Mucosa of descending colon (tissue), 3 donors: Measurements from ENCODE around the gene VPS41. TPM values are rescaled to one million over a fixed set of nuclear protein-coding genes. Genes with fewer than 3 reads are reported as not detected.
"Not testable (repeated sequence)": the region's sequence is repeated elsewhere in the genome, so short reads cannot be mapped to it uniquely, and the experiment has no call there.

Source experiments
- ATAC-seq: fragments of 200-7000 bp; cut with Tn5 transposase; one replicate; pipeline ENCODE4 v1.9.1; 2020; ENCODE audit warnings: mild to moderate bottlenecking, moderate library complexity
- DNase-seq, 3 donors: peaks; one replicate each; pipeline ENCODE4 v3.0.0-alpha.2; 2020
- H3K36me3 ChIP-seq: fragments of 200-600 bp; one replicate; pipeline ENCODE4 v1.8.0; 2021; ENCODE audit warnings: low read depth, mild to moderate bottlenecking
- H3K4me1 ChIP-seq: fragments of 200-600 bp; one replicate; pipeline ENCODE4 v1.8.0; 2021; ENCODE audit warnings: low read depth, mild to moderate bottlenecking
- H3K4me3 ChIP-seq: fragments of 200-600 bp; one replicate; pipeline ENCODE4 v1.8.0; 2021; ENCODE audit warnings: mild to moderate bottlenecking
- H3K9me3 ChIP-seq: fragments of 200-600 bp; one replicate; pipeline ENCODE4 v1.8.0; 2021; ENCODE audit warnings: mild to moderate bottlenecking
- intact Hi-C, 2 donors: fragments of 100-400 bp; cut with DNase I in 1 of 2; cut with micrococcal nuclease in 1 of 2; formaldehyde crosslinking; loops; one replicate each; pipeline versions ENCODE4 v1.11.0 to v1.11.1; 2022; cut with DNase I, micrococcal nuclease
- total RNA-seq, 3 donors: library from RNA; stranded (reverse); fragmentation: NEBNext Ultra II Directional in 2 of 3; extraction: Animal tissue kit (Norgen Biotek cat#: 25700) in 2 of 3; gene quantifications; one replicate each; pipeline versions ENCODE4 v1.2.1 to v1.2.4, GENCODE V29; 2021 to 2023
- TF ChIP-seq, protein P1 (sequence below): fragments of 200-600 bp; IDR thresholded peaks from one replicate; pipeline ENCODE4 v1.8.0; 2022; ENCODE audit warnings: antibody characterized with exemption, mild to moderate bottlenecking
- donor health status: DM: no; HTN: no; CAD: no; lungs with moderate emphysema.
- donor health status: DM: no; HTN: no; CAD: no.
- donor health status: DM: no; HTN: yes; CAD: no.

The VPS41 gene
- total RNA-seq, 3 donors from 2014 or later, result 57.7 to 63.5 (median 63.0) TPM

DNA sequence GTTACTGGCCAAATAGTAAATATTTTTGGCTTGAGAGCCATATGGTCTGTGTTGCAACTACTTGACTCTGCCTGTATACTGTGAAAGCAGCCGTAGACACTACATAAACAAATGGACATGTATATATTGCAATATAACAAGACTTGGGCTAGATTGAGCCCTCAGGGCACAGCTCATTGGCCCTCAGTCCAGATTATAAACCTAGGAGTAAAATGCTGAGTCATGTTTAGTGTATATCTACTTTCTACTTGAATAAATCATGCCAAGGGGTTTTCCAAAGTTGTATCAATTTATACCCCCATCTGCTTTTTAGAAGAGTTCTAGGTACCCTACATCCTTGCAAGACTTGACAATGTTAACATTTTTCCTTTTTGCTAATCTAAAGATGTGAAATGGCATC, 41.3 kb upstream of the VPS41 start:
- H3K9me3 ChIP-seq, result no peaks in the 10 kb centered on the region
- TF ChIP-seq, protein P1, sequence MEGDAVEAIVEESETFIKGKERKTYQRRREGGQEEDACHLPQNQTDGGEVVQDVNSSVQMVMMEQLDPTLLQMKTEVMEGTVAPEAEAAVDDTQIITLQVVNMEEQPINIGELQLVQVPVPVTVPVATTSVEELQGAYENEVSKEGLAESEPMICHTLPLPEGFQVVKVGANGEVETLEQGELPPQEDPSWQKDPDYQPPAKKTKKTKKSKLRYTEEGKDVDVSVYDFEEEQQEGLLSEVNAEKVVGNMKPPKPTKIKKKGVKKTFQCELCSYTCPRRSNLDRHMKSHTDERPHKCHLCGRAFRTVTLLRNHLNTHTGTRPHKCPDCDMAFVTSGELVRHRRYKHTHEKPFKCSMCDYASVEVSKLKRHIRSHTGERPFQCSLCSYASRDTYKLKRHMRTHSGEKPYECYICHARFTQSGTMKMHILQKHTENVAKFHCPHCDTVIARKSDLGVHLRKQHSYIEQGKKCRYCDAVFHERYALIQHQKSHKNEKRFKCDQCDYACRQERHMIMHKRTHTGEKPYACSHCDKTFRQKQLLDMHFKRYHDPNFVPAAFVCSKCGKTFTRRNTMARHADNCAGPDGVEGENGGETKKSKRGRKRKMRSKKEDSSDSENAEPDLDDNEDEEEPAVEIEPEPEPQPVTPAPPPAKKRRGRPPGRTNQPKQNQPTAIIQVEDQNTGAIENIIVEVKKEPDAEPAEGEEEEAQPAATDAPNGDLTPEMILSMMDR, result no peak
- ATAC-seq, result no peak
- no peaks in the 10 kb centered on the region for H3K4me1 ChIP-seq
- no peak overlapping the region for H3K4me3 ChIP-seq
- intact Hi-C loops, result no loop called here
- no peaks in the 10 kb centered on the region for H3K36me3 ChIP-seq
- DNase-seq, result no peak

DNA sequence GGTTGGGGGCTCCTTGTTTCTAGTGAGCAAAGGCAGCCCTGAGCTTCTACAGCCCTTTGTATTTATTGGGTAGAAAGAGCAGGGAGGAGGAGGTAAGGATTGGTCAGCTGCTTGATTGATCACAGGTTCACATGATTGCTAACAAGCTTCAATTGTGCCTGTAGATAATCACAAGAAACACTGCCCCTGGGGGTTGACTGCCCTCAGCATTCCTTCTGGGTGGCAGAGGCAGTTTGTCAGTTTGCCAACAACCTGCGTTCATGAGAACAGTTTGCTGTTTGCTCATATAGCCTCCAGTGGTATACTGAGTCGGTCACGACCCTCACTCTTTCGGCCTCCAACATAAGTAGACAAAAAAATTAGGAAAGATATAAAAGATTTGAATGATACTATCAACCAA, 38.5 kb upstream of the VPS41 start:
- H3K4me3 ChIP-seq, H3K36me3 ChIP-seq, H3K9me3 ChIP-seq, DNase-seq, H3K4me1 ChIP-seq, ATAC-seq, intact Hi-C loops: not testable (repeated sequence)

DNA sequence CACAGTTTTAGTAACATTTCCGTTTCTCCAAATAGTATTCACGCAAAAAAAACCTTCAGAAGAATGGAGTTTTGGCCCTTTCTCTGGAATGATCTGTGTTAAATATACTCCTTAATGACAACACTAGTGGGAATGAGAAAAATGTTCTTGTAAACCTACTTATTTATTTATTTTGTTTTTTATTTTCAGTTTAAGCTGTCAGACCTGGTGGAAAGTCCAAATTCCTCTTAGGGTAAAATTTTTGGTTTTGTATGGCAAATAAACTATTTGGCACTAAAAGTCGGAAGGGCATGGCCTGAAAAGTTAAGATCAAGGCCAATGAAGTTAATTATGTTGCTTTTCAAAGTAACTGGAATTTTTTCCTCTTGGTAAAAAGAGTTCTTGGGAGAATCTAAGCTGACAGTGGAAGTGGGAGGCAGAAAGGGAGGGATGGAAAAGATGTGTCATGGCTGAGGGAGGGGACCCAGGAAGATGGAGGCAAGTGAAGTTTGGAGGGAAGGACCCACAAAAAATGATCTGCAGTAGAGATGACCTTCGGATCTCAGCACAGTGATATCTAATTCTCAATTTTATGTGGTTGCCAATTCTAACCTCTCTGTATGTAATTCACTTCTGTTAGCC, 33.5 kb upstream of the VPS41 start:
- ATAC-seq (no peak), DNase-seq (no peak)
- Histone ChIP-seq H3K9me3 (no peaks in the 10 kb centered on the region), H3K4me1 (no peaks in the 10 kb centered on the region), H3K36me3 (no peaks in the 10 kb centered on the region), H3K4me3 (no peak overlapping the region)
- intact Hi-C loops, result no loop called here
- TF ChIP-seq, protein P1, result no peak

DNA sequence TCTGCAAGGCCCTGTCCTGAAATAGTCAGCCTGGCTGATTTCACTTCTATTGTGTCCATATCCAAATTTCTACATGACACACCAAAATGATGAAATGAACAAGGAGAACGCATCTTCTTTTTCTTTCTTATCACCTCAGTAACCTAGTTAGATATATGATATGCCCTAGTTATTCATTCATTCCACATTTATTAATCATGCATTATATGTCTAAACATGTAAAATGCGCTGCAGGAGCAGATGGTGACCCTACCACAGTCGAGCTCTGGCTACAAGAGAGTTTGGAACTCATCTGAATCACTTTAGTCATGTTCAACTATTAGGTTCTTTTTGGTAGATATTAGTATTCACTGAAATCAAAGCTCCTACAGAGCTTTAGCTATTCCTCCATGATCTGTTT, 31.8 kb upstream of the VPS41 start:
- no peaks in the 10 kb centered on the region for H3K4me1 ChIP-seq
- no peak overlapping the region for H3K4me3 ChIP-seq
- ATAC-seq, result no peak
- TF ChIP-seq, protein P1, result no peak
- no peaks in the 10 kb centered on the region for H3K36me3 ChIP-seq
- DNase-seq, result no peak
- intact Hi-C loops, result no loop called here
- H3K9me3 ChIP-seq, result no peaks in the 10 kb centered on the region

DNA sequence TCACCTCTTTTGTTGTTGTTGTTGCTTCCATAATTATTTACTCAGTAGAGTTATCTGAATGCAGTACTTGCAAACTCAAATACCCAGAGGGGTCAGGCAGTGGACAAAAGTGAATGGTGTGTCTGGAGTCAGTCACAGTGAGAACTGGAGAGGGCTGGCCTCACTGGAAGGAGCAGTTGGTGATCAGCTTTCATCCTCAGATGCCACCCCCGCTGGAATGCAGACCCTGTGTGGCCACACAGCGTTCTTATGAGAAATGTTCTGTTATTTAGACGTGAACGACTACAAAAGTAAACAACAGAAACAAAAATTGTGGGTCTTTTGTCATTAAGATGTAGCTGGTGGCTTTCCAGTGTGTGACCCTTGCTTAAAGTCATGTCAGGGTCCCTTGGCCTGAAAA, 29.6 kb upstream of the VPS41 start:
- no peaks in the 10 kb centered on the region for H3K4me1 ChIP-seq

DNA sequence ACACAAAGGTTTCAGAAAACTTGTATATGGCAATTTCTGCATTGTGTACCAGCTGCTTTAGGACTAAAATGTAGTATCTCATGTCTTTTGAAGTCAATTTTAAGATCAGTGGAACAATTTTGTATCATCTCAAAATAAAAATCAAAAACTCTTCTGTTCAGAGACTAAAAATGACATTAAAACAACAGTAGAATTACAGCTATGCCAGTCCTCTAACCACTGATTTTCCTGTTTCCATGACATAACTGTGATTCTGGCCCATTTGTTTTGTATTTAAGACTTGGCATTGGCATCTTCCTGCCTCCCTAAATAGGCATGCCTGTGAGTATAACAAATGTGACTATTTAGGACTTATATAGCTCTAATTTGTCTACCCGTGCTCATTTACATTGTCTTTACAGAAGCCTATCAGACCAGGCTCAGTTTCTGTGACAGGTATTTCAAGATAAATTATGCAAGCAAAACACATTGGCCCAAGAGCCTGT, 29.1 kb upstream of the VPS41 start:
- H3K4me1 ChIP-seq, result no peaks in the 10 kb centered on the region
- ATAC-seq, result no peak
- no peaks in the 10 kb centered on the region for H3K36me3 ChIP-seq
- intact Hi-C loops, result no loop called here
- no peak overlapping the region for H3K4me3 ChIP-seq
- no peaks in the 10 kb centered on the region for H3K9me3 ChIP-seq
- TF ChIP-seq, protein P1, result no peak
- no peak for DNase-seq

More for the DNA sequence above, 29.6 kb upstream of the VPS41 start:
- ATAC-seq (no peak), DNase-seq (no peak)
- Histone ChIP-seq H3K36me3 (no peaks in the 10 kb centered on the region), H3K9me3 (no peaks in the 10 kb centered on the region), H3K4me3 (no peak overlapping the region)
- TF ChIP-seq, protein P1, result no peak
- intact Hi-C loops, result no loop called here
